ENCODE measurements around the gene GABRG3.

GABRG3 gene

DNA sequence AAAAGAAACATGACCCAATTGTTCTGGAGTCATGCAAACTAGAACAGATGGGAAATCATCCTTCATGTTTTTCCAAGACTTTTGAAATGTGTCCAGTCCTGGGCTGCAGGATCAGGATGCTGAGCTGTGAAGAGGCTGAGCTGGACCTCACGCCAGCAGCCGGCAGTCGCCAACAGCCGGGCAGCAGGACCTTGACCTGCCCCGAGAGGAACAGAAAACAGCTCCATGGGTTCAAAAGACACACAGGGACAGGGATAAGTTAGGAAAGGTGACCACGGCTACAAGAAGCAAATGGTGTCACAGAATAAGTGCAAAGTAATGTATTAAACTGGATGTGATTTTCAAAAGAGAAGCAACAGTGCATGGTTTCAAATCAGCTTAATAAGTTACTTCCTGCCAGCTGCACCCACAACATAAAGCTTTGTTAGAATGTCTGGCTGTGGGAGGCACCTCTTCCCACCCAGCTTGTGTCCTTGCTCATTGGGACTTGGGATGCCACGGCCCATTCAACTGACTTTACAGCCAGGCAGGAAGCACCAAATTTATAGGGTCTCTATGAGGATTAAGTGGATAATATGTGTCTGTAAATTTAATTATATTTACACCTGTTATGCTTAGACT lies 266.4 kb downstream of the GABRG3 start:
- in situ Hi-C loops (cut with MboI; ENCODE audit: low sequenced_read_pairs), result no loop called here

- in situ Hi-C loops (cut with MboI; ENCODE audit: low sequenced_read_pairs), result no loop called here
Measured at GRCh38 chr15:27238209-27238608, 267.2 kb downstream of the GABRG3 start.

- in situ Hi-C loops (cut with MboI; ENCODE audit: low sequenced_read_pairs), result no loop called here
Measured at GRCh38 chr15:27238707-27239423, 267.9 kb downstream of the GABRG3 start.

- in situ Hi-C loops (cut with MboI; ENCODE audit: low sequenced_read_pairs), result no loop called here
Measured at GRCh38 chr15:27241943-27242342, 271.0 kb downstream of the GABRG3 start.

DNA sequence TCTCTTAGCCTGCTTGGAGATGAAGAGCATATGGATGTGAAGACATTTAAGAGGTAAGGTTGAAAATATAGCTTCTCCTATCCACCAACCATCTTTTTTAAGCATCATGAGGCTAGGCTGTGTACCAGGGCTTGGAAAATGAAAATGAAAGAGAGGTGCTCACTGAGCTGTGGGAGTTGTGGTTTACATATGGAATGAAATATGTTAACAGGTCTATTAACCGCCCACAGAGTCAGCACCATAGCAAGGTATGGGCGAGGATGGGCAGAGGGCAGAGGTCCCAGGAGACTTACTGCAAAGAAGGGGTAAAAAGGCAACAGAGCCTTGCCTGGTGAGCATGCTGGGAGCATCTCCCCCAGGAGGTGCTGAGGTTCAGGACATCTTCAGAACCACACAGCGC lies 273.1 kb downstream of the GABRG3 start:
- in situ Hi-C loops (cut with MboI; ENCODE audit: low sequenced_read_pairs), result no loop called here

DNA sequence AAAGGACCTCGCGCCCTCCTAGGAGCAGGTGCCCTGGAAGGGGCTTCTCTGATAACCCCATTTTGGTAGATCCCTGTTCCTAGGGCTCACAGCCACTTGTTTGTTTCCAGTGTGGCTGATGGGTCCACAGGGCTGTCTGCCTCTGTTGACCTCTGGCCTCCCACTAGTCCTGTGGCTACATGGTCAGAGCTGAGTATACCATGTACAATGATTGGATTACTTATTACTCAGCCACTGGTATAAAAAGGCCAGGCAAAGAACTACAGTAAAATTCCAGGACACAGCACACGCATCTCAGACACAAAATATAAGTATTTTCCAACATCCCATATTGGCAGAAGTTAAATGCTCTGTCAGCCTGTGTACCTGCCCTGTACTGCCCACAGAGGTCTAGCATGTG lies 277.3 kb downstream of the GABRG3 start:
- in situ Hi-C loops (cut with MboI; ENCODE audit: low sequenced_read_pairs), result no loop called here

DNA sequence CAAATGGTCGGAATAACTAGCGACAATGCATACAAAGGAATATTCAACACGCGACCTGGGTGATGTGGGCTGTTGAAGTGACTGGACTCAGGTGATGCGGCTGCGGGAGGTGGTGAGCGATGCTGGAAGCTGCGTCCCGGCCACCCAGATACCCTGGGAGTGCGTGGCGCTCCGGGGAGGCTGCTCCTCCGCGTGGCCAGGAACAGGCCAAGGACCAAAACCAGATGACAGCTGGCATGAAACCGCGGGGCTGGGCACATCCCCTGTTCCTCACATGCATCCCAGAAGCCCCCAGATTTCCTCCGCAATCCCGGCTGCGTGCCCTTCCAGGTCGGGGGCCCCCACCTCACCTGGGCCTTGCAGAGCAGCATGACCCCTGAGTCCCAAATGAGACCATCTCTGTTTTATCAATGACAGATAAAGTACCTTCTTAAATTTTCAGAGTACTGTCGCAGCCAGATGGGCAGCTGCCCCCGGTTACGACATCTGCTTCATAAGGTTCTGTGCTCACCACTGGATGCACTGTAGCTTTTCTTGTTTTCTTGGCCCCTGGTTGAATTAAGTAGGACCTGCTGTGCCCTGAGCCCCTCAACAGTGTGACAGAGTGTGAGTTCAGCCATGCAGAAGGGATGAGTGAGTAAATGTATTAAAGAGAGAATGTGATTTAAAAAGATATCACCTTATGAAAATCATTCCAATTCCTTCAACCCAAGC lies 278.2 kb downstream of the GABRG3 start:
- in situ Hi-C loops (cut with MboI; ENCODE audit: low sequenced_read_pairs), result no loop called here

DNA sequence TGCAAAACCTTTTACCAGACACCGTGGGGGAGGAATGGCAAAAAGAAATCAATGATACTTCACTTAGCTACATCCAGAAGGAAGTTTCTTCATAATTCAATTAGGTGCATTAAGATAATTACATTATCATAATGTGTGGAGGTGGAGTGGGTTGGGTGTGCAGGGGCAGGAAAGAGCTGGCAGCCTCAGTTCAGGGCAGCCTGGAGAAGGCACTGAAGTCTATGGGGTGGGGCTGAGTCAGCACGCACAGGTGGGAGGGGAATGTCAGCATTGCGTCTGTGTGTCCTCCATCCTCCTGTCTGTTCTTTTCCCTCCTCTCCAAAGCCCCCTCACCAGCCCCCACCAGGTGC lies 278.8 kb downstream of the GABRG3 start:
- in situ Hi-C loops (cut with MboI; ENCODE audit: low sequenced_read_pairs), result no loop called here

DNA sequence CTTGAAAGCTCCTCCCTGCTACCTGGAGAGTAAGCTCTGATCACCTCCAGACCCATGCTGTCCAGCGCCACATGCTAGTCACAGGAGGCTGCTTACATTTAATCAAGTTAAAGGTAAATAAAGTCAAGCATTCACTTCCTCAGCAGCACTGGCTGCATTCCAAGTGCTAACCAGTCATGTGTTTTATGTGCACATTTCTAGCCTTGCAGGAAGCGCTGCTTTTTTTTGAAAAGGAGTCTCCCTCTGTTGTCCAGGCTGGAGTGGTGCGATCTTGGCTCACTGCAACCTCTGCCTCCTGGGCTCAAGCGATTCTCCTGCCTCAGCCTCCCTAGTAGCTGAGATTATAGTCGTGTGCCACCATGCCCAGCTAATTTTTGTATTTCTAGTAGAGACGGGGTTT lies 279.2 kb downstream of the GABRG3 start:
- in situ Hi-C loops (cut with MboI; ENCODE audit: low sequenced_read_pairs), result no loop called here

GRCh38 chr15:27254055-27254454 lies 283.1 kb downstream of the GABRG3 start:
- in situ Hi-C loops (cut with MboI; ENCODE audit: low sequenced_read_pairs), result no loop called here

GRCh38 chr15:27254801-27255200 lies 283.8 kb downstream of the GABRG3 start:
- in situ Hi-C loops (cut with MboI; ENCODE audit: low sequenced_read_pairs), result no loop called here

- in situ Hi-C loops (cut with MboI; ENCODE audit: low sequenced_read_pairs), result no loop called here
Measured at GRCh38 chr15:27256446-27256845, 285.5 kb downstream of the GABRG3 start.

DNA sequence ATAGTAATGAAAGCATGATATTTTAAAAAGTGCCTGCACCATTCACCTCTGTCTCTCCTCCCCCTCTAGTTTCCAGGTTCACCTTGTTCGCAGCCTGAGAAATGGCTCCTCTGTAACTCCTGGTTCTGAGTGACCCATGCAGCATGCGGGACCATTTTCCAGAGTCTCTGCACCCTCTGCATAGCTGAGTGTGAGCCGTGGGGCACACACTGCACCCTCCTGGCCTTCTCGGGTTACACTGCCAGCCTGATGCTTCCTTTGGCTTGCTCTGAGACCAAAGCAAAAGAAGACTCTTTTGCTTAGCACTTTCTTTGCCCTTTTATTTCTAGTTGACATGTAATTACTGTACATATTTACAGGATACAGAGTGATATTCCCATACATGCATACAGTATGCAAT lies 287.3 kb downstream of the GABRG3 start:
- in situ Hi-C loops (cut with MboI; ENCODE audit: low sequenced_read_pairs), result no loop called here

DNA sequence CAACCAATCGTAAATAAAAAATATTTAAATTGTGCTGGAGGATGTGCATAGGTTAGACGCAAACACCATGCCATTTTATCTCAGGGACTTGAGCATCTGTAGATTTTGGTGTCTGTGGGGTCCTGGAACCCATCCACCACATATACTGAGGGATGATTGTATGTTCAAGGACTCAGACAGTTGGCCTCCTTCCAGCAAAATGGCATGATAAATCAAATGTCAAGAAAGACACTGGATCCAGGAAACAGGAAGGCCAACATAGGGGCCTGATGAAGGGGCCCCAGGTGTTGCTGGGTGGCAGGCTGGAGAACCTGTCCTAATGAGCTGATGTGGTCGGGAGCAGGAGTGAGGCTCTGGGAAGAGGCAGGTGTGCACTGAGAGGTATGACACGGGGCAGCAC lies 289.5 kb downstream of the GABRG3 start:
- in situ Hi-C loops (cut with MboI; ENCODE audit: low sequenced_read_pairs), result no loop called here

GRCh38 chr15:27268923-27269322 lies 297.9 kb downstream of the GABRG3 start:
- in situ Hi-C loops (cut with MboI; ENCODE audit: low sequenced_read_pairs), result no loop called here

DNA sequence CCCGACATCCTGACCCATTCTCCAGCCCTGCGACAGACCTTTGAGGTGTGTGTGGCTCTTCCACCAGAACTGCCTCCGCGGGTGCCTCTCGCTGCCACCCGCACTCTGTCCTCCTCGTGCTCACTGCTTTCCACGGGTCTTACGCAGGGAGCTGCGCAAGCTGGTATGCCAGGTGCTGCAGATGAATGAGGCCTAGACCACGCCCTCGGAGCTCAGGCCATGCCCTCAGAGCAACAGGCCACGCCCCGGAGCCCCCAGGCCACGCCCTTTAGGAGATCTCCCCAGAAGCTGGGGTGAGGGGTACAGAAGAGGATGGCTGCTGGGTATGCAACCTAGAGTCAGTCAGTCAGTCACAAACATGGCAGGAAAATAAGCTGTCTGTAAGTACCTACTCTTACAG lies 300.3 kb downstream of the GABRG3 start:
- in situ Hi-C loops (cut with MboI; ENCODE audit: low sequenced_read_pairs), result no loop called here

DNA sequence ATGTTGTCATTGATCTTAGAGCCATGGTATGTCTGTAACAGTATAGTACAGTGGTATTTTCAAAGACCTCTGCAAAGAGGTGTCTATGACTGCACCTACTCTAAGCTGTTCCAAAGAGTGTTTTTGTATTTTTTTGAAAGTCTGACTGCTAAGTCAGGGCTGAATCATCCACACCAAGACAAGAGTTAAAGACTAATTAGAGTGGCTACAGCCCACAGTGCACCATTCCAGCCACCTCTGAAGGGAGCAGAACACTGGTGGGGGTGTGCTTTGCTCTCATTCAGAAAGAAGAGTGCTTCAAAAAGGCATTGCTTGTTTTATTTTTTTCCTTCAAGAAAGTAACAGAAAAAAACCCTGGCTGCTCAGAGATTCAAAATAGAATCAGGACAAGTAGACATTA lies 301.4 kb downstream of the GABRG3 start:
- in situ Hi-C loops (cut with MboI; ENCODE audit: low sequenced_read_pairs), result no loop called here

GRCh38 chr15:27273506-27273905 lies 302.5 kb downstream of the GABRG3 start:
- in situ Hi-C loops (cut with MboI; ENCODE audit: low sequenced_read_pairs), result no loop called here

- in situ Hi-C loops (cut with MboI; ENCODE audit: low sequenced_read_pairs), result no loop called here
Measured at GRCh38 chr15:27278761-27279160, 307.8 kb downstream of the GABRG3 start.

- in situ Hi-C loops (cut with MboI; ENCODE audit: low sequenced_read_pairs), result no loop called here
Measured at GRCh38 chr15:27292641-27293040, 321.7 kb downstream of the GABRG3 start.

DNA sequence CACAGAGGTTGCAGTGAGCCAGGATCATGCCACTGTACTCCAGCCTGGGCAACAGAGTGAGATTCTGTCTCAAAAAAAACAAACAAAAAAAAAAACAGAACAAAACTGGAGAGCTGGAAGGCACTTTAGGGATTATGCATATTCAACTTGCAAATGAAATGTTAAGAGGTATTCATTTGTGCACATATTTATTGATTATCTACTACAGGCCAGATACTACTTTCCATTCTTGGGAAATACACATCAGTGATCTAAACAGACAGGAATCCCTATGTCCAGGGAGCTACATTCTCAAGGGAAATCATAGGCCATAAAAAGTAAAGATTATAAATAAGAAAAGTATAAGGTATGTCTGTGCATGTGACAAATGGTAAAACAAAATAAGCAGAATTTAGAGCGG lies 322.6 kb downstream of the GABRG3 start:
- in situ Hi-C loops (cut with MboI; ENCODE audit: low sequenced_read_pairs), result no loop called here

GRCh38 chr15:27317736-27318135 lies 346.8 kb downstream of the GABRG3 start:
- in situ Hi-C loops (cut with MboI; ENCODE audit: low sequenced_read_pairs), result no loop called here

All from HL-60/S4 treated with retinoic acid at 250 ng/mL for 4 days and 3 days (cell line).